Measurements from ENCODE around the gene PLCL2. TPM values are rescaled to one million over a fixed set of nuclear protein-coding genes. Genes with fewer than 3 reads are reported as not detected.

Gene PLCL2
- total and polyA plus RNA-seq, 11 donors = 10.4 to 80.9 (median 53.0) TPM

DNA sequence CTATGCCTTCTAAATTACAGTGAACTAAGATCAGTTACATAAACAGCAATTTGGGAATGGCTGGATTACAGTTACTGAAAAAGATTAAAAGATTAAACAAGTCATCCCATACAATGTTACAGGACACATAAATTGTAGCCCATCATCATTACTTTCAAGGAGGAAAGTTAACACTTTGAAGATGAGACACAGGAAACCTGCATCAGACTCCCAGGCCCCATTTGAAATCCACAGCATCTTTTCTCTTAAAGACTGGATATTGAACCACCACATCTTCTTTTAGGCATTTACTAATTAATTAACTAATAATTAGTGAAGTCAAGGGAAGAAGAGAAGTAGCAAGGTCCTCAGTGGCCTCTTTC, 170.2 kb downstream of the PLCL2 start:
- peaks cover 0 to 49% (median 19%) of the 10 kb centered on the region in 12 donors for H3K4me1 ChIP-seq
- no peak for ATAC-seq
- no peak overlapping the region for H3K4me3 ChIP-seq
- no peak for DNase-seq
- intact Hi-C loops (cut with DNase I) = loop anchor here in 1 of 10 donors (10.0 kb wide), 1 partner anchor 180 kb away; no protein-coding TSS in a partner anchor
- no peaks in the 10 kb centered on the region for H3K27me3 ChIP-seq
- TF ChIP-seq POLR2A (IDR thresholded peaks at IDR 0.05) = no peak
- TF ChIP-seq, protein P1, sequence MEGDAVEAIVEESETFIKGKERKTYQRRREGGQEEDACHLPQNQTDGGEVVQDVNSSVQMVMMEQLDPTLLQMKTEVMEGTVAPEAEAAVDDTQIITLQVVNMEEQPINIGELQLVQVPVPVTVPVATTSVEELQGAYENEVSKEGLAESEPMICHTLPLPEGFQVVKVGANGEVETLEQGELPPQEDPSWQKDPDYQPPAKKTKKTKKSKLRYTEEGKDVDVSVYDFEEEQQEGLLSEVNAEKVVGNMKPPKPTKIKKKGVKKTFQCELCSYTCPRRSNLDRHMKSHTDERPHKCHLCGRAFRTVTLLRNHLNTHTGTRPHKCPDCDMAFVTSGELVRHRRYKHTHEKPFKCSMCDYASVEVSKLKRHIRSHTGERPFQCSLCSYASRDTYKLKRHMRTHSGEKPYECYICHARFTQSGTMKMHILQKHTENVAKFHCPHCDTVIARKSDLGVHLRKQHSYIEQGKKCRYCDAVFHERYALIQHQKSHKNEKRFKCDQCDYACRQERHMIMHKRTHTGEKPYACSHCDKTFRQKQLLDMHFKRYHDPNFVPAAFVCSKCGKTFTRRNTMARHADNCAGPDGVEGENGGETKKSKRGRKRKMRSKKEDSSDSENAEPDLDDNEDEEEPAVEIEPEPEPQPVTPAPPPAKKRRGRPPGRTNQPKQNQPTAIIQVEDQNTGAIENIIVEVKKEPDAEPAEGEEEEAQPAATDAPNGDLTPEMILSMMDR (IDR thresholded peaks at IDR 0.05) = no peak
- peak overlapping the region in 9 of 12 donors; percentile 31 to 74 (median 56) for H3K27ac ChIP-seq
- H3K36me3 ChIP-seq = peaks cover 0 to 11% (median 0%) of the 10 kb centered on the region in 9 donors
- peaks cover 0 to 12% (median 0%) of the 10 kb centered on the region in 12 donors for H3K9me3 ChIP-seq

DNA sequence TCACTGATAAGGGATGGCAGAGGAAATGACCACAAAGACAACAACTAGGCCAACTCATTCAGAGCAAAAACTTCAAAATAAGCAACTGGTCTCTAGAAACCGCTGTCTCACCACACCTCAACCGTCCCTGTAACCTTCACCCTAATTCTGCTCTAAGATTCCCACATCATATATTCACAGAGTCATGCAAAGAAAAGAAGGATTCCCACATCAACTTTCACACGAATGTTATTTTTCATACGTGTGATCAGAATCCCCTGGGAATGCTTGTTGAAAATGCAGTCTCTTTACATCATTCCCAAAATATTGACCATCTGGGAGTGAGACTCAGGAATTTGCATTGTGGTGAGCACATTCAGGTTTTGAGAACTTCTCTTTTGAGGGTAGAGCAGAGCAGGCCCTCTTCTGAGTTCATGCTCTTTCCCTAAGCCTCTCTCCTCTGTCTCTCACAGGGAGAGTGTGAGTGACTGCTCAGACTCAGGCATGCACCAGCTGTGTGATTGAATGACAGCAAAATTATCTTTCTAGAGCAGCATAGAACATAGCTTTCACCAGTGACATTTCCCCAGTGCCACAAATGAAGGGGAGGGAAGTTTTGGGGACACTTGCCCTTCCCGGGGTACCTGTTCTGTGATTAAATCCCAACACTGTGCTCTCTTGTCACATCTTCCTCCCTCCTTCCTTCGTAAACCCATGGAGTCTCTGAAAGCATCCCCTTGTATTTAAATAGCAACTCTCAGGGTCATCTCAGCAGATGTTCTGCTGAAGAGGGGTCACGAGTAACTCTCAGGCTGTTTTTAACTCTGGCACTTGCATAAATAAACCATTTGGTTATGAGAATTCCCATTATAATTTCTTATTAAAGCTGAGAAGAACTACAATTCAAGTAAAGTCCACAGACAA, 170.9 kb downstream of the PLCL2 start:
- peaks cover 0 to 12% (median 0%) of the 10 kb centered on the region in 12 donors for H3K9me3 ChIP-seq
- ATAC-seq (peak; percentile 46 to 76 (median 61)), DNase-seq (no peak)
- no peak overlapping the region for H3K4me3 ChIP-seq
- peak overlapping the region in 11 of 12 donors; percentile 4 to 74 (median 54) for H3K27ac ChIP-seq
- peaks cover 0 to 42% (median 19%) of the 10 kb centered on the region in 12 donors for H3K4me1 ChIP-seq
- WGBS, 4 donors = 47 to 56% (median 53%) methylated on average over 7 of the region's 7 CpGs
- peaks cover 0 to 9% (median 0%) of the 10 kb centered on the region in 9 donors for H3K36me3 ChIP-seq
- intact Hi-C loops (cut with DNase I) = loop anchor here in 1 of 10 donors (10.0 kb wide), 1 partner anchor 179 kb away; no protein-coding TSS in a partner anchor
- no peaks in the 10 kb centered on the region for H3K27me3 ChIP-seq
- TF ChIP-seq, protein P1 (IDR thresholded peaks at IDR 0.05) = no peak
- TF ChIP-seq POLR2A (IDR thresholded peaks at IDR 0.05) = no peak

DNA sequence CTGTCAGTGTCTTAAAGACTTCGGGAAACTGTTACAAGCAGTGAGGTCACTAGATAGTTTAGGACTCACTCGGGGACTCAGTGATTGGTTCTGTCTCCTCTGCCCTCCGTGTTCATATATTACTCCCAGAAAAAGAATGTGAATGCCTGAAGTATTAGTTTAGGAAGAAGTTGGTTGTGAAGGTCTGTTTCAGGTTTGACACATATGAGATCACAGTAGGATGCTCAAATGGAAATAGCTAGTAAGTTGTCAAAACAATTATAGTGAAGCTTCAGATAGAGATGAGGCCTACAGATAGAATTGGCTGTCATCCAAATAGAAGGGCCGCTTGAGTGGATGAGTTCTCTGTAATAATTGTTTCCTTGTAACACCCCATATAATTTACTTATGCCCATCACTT, 172.6 kb downstream of the PLCL2 start:
- Histone ChIP-seq H3K27me3 (no peaks in the 10 kb centered on the region), H3K36me3 (peaks cover 0 to 9% (median 0%) of the 10 kb centered on the region in 9 donors), H3K9me3 (peaks cover 0 to 12% (median 0%) of the 10 kb centered on the region in 12 donors), H3K4me3 (no peak overlapping the region), H3K27ac (peak overlapping the region in 1 of 12 donors; percentile 44), H3K4me1 (peaks cover 0 to 39% (median 23%) of the 10 kb centered on the region in 12 donors)
- 56 to 64% (median 61%) methylated on average over 4 of the region's 4 CpGs for WGBS, 4 donors
- ATAC-seq (no peak), DNase-seq (no peak)
- TF ChIP-seq, protein P1 (IDR thresholded peaks at IDR 0.05) = no peak
- TF ChIP-seq POLR2A (IDR thresholded peaks at IDR 0.05) = no peak
- intact Hi-C loops (cut with DNase I) = loop anchor here in 1 of 10 donors (10.0 kb wide), 1 partner anchor 177 kb away; no protein-coding TSS in a partner anchor

DNA sequence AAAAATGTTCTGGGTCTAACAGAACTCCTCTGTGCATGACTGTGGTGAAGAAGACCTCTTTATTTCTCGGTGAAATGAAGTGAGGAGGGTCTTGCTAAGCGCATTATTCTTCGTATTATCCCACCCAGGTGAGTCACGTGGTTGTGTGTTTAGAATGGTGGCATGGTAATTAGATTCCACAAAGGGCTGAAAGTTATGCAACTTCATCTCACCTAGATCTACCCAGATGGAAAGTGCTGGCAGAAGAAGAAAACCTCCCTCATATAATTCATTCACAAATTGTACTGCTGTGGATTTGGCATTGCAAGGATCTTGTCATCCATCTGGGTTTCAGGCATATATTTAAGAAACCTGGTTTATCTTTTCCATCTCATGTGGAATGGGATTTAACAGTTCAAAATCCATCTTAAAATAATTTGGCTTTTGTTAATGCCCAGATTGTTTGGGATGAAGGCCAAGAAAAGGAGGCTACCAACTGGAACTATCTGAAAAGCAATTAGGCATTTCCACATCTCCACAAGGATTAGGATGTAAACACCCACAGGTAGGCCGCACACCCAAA, 175.3 kb downstream of the PLCL2 start:
- peaks cover 0 to 38% (median 14%) of the 10 kb centered on the region in 12 donors for H3K4me1 ChIP-seq
- DNase-seq (no peak), ATAC-seq (no peak)
- intact Hi-C loops (cut with DNase I) = loop anchor here in 1 of 10 donors (10.0 kb wide), 1 partner anchor 175 kb away; no protein-coding TSS in a partner anchor
- 90 to 94% (median 93%) methylated on average over 5 of the region's 5 CpGs for WGBS, 4 donors
- no peaks in the 10 kb centered on the region for H3K27me3 ChIP-seq
- TF ChIP-seq POLR2A (IDR thresholded peaks at IDR 0.05) = no peak
- TF ChIP-seq, protein P1 (IDR thresholded peaks at IDR 0.05) = no peak
- peaks cover 0 to 6% (median 0%) of the 10 kb centered on the region in 9 donors for H3K36me3 ChIP-seq
- no peak overlapping the region for H3K4me3 ChIP-seq
- H3K27ac ChIP-seq = no peak overlapping the region
- H3K9me3 ChIP-seq = no peaks in the 10 kb centered on the region
